Body of pancreas (tissue), 4 donors: ENCODE measurements around the gene NR5A1. TPM values are rescaled to one million over a fixed set of nuclear protein-coding genes. Genes with fewer than 3 reads are reported as not detected.

Experiments used
- ATAC-seq: fragments of 150-250 bp; one replicate; pipeline ENCODE4 v1.9.1; 2016
- DNase-seq, 4 donors: peaks; one replicate each; pipeline ENCODE4 v3.0.0-alpha.2; 2019
- H3K27ac ChIP-seq, 4 donors: fragments of 200-600 bp; sonication (generic); 1 replicate in 3 of 4; 2 replicates in 1 of 4; pipeline versions ENCODE4 v1.5.1 to v1.6.1; 2016 to 2019; ENCODE audit warnings: mild to moderate bottlenecking in 1 of 4, mixed read lengths in 1 of 4, moderate library complexity in 1 of 4
- H3K27me3 ChIP-seq, 2 donors: fragments of 200-600 bp; sonication (generic); one replicate each; pipeline ENCODE4 v1.6.0; 2016; ENCODE audit warnings: mild to moderate bottlenecking in 1 of 2
- H3K36me3 ChIP-seq, 2 donors: fragments of 200-600 bp; sonication (generic); replicated peaks in 1 of 2; 2 replicates each; pipeline ENCODE4 v1.5.1; 2016; ENCODE audit warnings: low read depth in 2 of 2; ENCODE audit not compliant: insufficient read depth in 1 of 2
- H3K4me1 ChIP-seq: fragments of 200-600 bp; sonication (generic); one replicate; pipeline ENCODE4 v1.6.0; 2016
- H3K4me3 ChIP-seq, 2 donors: fragments of 200-600 bp; sonication (generic); 1 replicate in 1 of 2; 2 replicates in 1 of 2; pipeline ENCODE4 v1.5.1; 2016 to 2019
- H3K9me3 ChIP-seq, 3 donors: fragments of 200-600 bp; sonication (generic); 1 replicate in 2 of 3; 2 replicates in 1 of 3; pipeline ENCODE4 v1.5.1; 2016
- POLR2A ChIP-seq, 3 donors: fragments of 450-650 bp; IDR thresholded peaks; one replicate each; pipeline ENCODE4 v1.6.1; 2016; ENCODE audit warnings: antibody characterized with exemption in 3 of 3, mild to moderate bottlenecking in 2 of 3
- WGBS, 2 donors: methylation state at CpG; one replicate each; pipeline ENCODE4 v1.1.5; 2017; 5-methylcytosine and 5-hydroxymethylcytosine counted together
- intact Hi-C: fragments of 100-400 bp; cut with DNase I; formaldehyde crosslinking; loops from one replicate; pipeline ENCODE4 v1.15.1; 2023
- total RNA-seq, 2 donors: library from RNA; depleted of rRNA; stranded (reverse); fragments of >200 nt; gene quantifications; one replicate each; pipeline ENCODE4 v1.1.0, GENCODE V29; 2016
- TF ChIP-seq, protein P1 (sequence below), 7 experiments: fragments of 450-650 bp in 4 of 7; fragments of 200-600 bp in 3 of 7; sonication (generic) in 3 of 7; IDR thresholded peaks; one replicate each; pipeline ENCODE4 v1.5.1; 2016 to 2019; ENCODE audit warnings: antibody characterized with exemption in 7 of 7

The NR5A1 gene
- total RNA-seq, 2 donors from 2014 or later, result not detected

DNA sequence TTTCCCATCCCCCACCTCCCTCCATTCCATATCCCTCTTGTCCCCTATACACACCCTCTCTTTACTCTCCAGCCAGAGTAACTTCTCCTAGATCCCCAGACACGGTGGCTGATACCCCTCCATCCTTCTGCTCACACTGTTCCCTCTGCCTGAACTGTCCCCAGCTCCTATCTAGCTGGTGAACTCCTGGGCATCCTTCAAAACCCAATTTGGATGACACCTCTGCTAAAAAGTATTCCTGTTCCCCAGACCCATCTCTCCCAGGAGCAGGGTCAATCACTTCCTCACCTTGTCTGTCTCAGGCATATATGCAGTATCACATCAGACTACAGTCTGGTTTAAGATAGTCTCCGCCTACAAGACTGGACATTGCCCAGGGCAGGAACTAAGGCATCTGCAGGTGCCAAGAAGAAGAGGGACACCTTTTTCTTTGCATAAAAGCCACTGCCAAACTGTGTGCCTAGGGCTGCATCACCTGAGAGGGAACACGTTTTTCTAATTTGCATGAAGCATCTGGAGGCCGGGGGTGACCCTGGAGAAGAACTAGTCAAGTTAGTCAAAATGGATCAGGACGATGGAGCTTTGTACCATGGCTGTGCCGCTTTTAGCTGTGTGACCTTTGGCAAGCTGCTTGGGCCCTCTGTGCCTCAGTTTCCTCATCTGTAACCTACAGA lies 27.1 kb downstream of the NR5A1 start:
- TF ChIP-seq POLR2A (IDR thresholded peaks at IDR 0.05), result no peak
- TF ChIP-seq, protein P1, sequence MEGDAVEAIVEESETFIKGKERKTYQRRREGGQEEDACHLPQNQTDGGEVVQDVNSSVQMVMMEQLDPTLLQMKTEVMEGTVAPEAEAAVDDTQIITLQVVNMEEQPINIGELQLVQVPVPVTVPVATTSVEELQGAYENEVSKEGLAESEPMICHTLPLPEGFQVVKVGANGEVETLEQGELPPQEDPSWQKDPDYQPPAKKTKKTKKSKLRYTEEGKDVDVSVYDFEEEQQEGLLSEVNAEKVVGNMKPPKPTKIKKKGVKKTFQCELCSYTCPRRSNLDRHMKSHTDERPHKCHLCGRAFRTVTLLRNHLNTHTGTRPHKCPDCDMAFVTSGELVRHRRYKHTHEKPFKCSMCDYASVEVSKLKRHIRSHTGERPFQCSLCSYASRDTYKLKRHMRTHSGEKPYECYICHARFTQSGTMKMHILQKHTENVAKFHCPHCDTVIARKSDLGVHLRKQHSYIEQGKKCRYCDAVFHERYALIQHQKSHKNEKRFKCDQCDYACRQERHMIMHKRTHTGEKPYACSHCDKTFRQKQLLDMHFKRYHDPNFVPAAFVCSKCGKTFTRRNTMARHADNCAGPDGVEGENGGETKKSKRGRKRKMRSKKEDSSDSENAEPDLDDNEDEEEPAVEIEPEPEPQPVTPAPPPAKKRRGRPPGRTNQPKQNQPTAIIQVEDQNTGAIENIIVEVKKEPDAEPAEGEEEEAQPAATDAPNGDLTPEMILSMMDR (IDR thresholded peaks at IDR 0.05), result no peak
- Histone ChIP-seq H3K4me3 (no peak overlapping the region), H3K27ac (no peak overlapping the region), H3K27me3 (peaks cover 0 to 8% of the 10 kb centered on the region in 2 donors), H3K36me3 (no peaks in the 10 kb centered on the region), H3K9me3 (no peaks in the 10 kb centered on the region), H3K4me1 (peaks cover 5% of the 10 kb centered on the region)
- WGBS, 2 donors, result 51 to 53% methylated on average over 6 of the region's 6 CpGs
- intact Hi-C loops, result no loop called here
- ATAC-seq, result no peak
- no peak for DNase-seq

DNA sequence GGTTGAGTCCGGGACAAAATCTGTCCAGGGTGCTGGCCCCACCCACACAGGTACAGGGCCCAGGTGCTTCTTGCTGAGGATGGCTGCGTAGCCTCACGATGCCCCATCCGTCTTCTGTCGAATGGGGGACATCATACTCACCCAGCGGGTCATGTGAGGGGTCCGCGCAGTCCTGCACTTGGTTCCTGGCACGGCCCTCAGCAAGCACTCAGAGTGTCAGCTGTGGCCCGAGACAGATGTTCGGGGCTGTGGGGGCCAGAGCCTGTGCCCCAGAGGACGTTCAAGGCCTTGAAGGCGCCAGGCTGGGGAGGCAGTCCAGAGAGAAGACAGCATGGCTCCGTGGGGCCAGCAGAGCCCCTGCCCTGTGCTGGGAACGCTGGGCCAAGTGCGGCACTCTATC lies 27.8 kb downstream of the NR5A1 start:
- Histone ChIP-seq H3K36me3 (no peaks in the 10 kb centered on the region), H3K27ac (no peak overlapping the region), H3K4me3 (no peak overlapping the region), H3K4me1 (peaks cover 5% of the 10 kb centered on the region), H3K27me3 (peaks cover 0 to 8% of the 10 kb centered on the region in 2 donors), H3K9me3 (no peaks in the 10 kb centered on the region)
- TF ChIP-seq, protein P1 (IDR thresholded peaks at IDR 0.05), result no peak
- no peak for TF ChIP-seq POLR2A (IDR thresholded peaks at IDR 0.05)
- 70 to 76% methylated on average over 7 to 16 of the region's 16 CpGs for WGBS, 2 donors
- DNase-seq (no peak), ATAC-seq (no peak)
- intact Hi-C loops, result no loop called here

DNA sequence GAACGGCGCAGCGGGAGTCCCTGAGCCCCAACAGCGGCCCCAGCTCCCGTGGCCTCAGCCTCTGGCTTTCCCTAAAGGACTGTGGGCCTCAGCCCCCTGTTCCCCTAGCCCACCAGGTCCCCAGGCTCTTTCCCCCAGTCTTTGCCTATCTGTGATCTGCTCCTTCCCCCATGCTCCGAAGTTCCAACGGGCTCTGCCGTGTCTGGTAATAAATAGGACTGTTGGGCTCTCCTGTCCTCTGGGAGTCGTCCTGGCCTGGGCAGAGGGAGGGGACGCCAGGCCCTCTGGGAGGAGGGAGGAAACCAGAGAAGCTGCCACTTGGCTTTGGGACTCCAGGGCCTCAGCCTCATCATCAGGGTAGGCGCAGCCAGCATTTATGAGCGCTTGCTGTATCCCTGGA lies 28.8 kb downstream of the NR5A1 start:
- Histone ChIP-seq H3K27me3 (peaks cover 0 to 8% of the 10 kb centered on the region in 2 donors), H3K9me3 (no peaks in the 10 kb centered on the region)
- WGBS, 2 donors, result 20 to 46% methylated on average over 3 to 12 of the region's 12 CpGs

DNA sequence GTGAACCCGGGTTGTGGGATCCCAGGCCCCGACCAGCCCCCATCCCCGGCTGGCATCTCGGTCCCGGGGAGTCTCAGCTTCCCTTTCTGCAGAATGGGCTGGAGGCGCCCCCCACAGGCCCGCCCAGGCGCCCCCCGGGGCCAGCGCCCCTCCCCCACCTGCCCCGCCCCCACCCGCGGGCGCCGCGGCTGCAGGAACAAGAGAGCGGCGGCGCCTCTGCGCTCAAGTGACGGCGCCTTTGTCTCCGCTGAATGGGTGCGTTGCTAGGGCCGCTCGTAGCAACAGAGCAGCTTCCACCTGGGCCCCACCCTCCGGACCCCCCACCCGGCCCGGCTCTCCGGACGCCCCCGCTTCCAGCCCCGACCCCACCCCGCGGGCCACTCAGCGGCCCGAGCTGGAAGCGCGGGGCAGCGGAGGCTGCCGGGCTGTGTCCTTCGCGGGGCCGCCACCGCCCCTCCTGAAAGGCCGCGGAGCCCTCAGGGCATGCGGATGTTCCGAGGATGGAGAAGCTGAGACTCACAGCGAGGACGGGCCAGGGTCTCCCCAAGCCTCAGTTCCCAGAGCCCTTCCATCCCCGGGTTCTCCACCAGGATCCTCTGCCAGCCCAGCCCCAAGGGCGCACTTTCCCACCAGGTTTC lies 29.4 kb downstream of the NR5A1 start:
- Histone ChIP-seq H3K27me3 (peaks cover 0 to 8% of the 10 kb centered on the region in 2 donors), H3K36me3 (no peaks in the 10 kb centered on the region), H3K9me3 (no peaks in the 10 kb centered on the region), H3K4me1 (peaks cover 5% of the 10 kb centered on the region), H3K4me3 (no peak overlapping the region), H3K27ac (no peak overlapping the region)
- DNase-seq, result no peak
- WGBS, 2 donors, result 3% methylated on average over 27 of the region's 53 CpGs; no CpG with 5 or more reads in 1 of the 2 donors
- no peak for ATAC-seq
- intact Hi-C loops, result no loop called here
- TF ChIP-seq, protein P1 (IDR thresholded peaks at IDR 0.05), result no peak
- no peak for TF ChIP-seq POLR2A (IDR thresholded peaks at IDR 0.05)

More for the DNA sequence above, 28.8 kb downstream of the NR5A1 start:
- intact Hi-C loops, result no loop called here
- H3K4me3 ChIP-seq, result no peak overlapping the region
- no peak overlapping the region for H3K27ac ChIP-seq
- peaks cover 5% of the 10 kb centered on the region for H3K4me1 ChIP-seq
- H3K36me3 ChIP-seq, result no peaks in the 10 kb centered on the region
- DNase-seq (no peak), ATAC-seq (no peak)
- TF ChIP-seq, protein P1 (IDR thresholded peaks at IDR 0.05), result no peak
- no peak for TF ChIP-seq POLR2A (IDR thresholded peaks at IDR 0.05)
